Uterus (tissue), 2 donors: ENCODE measurements around the gene GATA2.

ENCODE experiments used
- POLR2A ChIP-seq, 2 donors: fragments of 450-650 bp; IDR thresholded peaks; one replicate each; pipeline ENCODE4 v1.6.1; 2016; ENCODE audit warnings: antibody characterized with exemption in 2 of 2, mild to moderate bottlenecking in 1 of 2, moderate library complexity in 1 of 2
- TF ChIP-seq, protein P1 (sequence below), 4 experiments: fragments of 200-600 bp in 2 of 4; fragments of 450-650 bp in 2 of 4; sonication (generic) in 2 of 4; IDR thresholded peaks; one replicate each; pipeline ENCODE4 v1.5.1; 2016 to 2019; ENCODE audit warnings: antibody characterized with exemption in 4 of 4, mild to moderate bottlenecking in 2 of 4, moderate library complexity in 1 of 4

DNA sequence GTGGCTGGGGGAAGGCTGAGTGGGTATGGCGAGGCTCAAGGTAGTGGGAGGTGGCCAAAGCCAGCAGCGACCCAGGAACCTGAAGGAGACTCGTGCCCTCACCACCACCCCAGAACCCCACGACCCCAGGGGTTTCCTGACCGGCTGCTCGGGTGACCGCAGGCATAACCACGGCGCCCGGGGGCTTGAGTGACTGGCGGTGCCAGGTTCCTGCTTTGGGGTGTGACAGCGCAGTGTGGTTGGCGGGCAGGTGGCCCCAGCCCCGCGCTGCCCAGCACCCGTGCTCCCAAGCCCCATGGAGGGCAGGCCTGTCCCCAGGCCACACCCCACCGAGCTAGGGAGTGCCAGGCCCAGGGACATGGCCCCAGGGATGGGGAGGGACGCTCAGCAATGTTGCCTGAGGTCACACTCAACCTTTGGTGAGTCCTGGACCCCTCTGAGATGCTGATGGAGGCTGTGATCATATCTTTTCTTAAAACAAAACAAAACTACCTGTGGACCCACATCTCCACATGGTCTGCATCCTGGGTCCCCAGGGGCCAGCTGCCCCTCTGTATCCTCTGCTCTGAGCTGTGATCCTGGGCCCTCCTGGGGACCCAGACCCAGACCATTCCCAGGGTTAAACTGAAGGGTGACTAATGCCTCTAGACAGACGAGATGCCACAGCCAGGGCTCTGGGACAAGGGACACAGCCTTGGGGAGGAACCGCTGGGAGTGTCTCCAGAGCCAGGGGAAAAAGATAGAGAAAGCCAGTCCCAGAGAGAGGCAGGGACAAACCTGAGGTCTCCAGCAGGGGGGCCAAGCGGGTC, 39.3 kb downstream of the GATA2 start:
- no peak for TF ChIP-seq POLR2A (IDR thresholded peaks at IDR 0.05)
- TF ChIP-seq, protein P1, sequence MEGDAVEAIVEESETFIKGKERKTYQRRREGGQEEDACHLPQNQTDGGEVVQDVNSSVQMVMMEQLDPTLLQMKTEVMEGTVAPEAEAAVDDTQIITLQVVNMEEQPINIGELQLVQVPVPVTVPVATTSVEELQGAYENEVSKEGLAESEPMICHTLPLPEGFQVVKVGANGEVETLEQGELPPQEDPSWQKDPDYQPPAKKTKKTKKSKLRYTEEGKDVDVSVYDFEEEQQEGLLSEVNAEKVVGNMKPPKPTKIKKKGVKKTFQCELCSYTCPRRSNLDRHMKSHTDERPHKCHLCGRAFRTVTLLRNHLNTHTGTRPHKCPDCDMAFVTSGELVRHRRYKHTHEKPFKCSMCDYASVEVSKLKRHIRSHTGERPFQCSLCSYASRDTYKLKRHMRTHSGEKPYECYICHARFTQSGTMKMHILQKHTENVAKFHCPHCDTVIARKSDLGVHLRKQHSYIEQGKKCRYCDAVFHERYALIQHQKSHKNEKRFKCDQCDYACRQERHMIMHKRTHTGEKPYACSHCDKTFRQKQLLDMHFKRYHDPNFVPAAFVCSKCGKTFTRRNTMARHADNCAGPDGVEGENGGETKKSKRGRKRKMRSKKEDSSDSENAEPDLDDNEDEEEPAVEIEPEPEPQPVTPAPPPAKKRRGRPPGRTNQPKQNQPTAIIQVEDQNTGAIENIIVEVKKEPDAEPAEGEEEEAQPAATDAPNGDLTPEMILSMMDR (IDR thresholded peaks at IDR 0.05), result no peak
